HG03342 (cell line): ENCODE measurements around the gene ZNRF4.
"Not testable (repeated sequence)": the region's sequence is repeated elsewhere in the genome, so short reads cannot be mapped to it uniquely, and the experiment has no call there.

Experiments used
- ATAC-seq: cut with Tn5 transposase; IDR thresholded peaks from one replicate; pipeline ENCODE4 v1.9.1; 2021; ENCODE audit warnings: mild to moderate bottlenecking, moderate library complexity; ENCODE audit not compliant: unreplicated experiment

The ZNRF4 gene

DNA sequence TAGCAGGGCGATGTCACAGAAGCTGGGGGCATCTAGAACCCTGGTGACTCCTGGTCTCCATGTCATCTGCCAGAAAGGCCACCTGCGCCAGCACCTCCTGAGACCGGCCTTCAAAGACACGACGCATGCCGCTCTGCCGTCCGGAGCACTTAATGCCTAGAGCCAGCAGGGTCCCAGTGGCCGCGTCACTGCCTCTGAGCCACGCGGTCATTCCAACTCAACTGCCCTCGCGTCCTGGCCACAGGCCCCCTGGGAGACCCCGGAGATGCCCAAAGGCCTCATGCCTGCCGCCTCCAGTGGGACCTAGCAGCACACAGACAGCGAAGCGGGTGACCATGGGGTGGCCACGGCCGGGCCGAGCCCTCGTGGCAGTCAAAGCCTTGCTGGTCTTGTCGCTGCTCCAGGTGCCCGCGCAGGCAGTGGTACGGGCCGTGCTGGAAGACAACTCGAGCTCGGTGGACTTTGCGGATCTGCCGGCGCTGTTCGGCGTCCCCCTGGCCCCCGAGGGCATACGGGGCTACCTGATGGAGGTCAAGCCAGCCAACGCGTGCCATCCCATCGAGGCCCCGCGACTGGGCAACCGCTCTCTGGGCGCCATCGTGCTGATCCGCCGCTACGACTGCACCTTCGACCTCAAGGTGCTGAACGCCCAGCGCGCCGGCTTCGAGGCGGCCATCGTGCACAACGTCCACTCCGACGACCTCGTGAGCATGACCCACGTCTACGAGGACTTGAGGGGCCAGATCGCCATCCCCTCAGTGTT lies at the start of gene ZNRF4:
Gene ZNRF4 (plus strand): TSS at position 51 of the 763 bp plus-strand sequence. CDS start 75 bp downstream, at position 126.
- ATAC-seq, result no peak

- not testable (repeated sequence) for ATAC-seq
These were observed 49.0 kb upstream of the ZNRF4 start for GRCh38 chr19:5406198-5406597.

DNA sequence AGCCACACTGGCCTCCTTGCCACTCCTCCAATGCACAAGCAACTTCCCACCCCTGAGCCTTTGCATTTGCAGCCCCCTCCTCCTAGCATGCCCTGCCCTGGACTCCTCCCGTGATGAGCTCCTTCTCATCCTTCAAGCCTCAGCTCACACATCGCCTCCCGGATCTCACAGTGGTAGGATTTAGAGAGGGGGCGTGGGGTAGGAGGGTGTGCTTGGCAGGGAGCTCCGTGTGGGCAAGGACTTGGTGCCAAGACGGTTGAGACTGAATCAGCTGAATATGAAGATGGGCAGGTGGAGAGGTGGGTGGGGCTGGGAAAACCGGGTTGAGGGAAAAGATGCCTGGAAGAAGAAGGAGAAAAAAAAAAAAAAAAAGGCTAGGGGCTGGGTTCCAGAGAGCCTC lies 48.4 kb upstream of the ZNRF4 start:
- ATAC-seq, result no peak

DNA sequence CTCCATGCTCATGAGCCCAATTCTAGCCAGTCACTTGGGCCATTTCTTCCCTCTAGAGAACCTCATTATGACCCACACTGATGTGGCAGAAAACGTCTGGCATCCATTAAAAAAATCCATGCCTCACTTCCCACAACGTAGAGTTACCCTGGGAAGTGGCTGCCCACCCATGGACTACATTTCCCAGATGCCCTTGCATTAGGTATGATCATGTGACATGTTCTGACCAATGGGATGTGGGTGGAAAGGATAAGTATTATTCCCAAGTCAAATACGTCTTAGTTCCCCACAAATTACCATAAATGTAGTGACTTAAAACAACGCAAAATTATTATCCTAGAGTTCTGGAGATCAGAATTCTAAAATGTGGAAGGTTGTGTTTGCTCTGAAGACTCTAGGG lies 47.9 kb upstream of the ZNRF4 start:
- no peak for ATAC-seq

DNA sequence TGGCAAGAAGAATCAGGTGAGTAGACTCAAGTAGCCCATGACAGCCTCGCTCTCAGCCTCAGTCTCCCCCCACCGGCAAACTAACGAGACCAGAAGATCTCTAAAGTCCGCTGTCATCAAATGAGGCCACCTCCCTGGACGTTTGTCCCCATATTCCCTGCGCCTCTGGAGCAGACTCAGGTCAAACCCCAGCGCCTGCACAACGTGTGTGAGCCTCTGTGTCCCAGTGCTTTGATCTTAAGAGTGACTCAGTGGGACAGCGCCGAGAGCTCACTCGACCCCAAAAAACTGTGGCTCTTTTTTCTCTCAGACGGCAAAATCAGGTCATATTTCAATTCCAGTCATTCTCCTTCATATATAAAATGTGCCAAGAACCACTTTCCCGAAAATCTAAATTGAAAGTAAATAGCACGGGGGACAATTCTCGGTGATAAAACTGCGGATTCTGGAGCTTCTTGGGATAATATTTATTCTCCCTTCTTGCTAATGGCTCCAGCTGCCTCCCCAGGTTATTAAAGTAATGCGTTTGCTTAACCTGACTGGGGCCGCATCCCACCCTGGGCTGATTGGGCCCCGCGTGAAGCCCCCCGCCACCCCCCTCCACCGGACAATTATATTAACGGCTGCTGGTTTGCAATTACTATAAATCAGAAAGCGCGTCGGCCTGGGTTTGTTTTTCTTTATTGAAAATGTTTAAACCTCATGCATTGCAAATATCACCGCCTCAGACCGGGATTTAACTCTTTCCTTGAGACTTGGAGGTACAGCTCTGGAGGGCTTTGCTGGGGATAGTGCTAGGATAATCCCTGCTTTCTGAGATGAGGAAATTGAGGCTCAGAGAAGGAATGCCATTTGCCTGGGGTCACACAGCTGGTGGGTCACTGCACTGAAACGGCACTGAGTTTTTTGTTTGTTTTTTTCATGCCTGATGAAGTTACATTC lies 37.5 kb upstream of the ZNRF4 start:
- ATAC-seq, result no peak

DNA sequence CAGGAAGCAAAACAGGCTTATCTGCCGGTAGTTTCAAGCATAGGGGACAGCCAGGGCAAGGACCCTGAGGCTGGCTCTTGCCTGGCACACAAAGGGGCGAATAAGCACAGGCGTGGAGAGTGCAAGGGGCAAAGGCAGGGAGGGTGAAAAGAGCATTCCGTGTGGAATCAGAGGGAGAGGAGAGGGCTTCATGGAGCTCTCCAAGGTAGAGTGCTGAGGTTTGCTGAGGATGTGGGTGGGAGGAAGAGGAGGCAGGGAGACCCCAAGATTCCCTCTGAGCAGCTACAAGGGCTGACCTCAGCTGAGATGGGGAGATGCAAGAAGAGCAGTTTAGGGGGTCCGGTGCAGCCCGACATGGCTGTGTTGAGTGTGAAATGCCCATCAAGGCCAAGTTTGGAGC lies 36.5 kb upstream of the ZNRF4 start:
- ATAC-seq, result no peak

DNA sequence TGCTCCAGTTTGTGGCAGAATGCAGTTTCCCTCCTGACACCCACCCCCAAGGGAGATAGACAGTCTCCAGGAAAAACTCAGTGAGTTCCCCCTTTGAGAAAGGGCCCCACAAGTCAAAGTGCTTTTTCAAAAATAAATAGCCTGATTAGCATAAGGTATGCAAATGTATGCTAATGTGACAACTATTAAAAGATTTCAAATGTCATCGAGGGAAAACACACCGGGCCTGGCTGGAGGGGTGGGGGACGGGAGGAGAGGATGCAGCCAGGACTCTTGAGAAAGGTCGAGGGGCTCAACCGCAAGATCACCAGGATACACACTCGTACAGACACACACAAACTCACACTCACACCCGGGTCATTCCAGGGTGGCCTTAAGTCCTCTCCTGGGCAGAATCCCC lies 34.3 kb upstream of the ZNRF4 start:
- no peak for ATAC-seq

- no peak for ATAC-seq
These were observed 31.6 kb upstream of the ZNRF4 start for GRCh38 chr19:5423567-5424125.

GRCh38 chr19:5424192-5424973 lies 30.8 kb upstream of the ZNRF4 start:
- no peak for ATAC-seq

DNA sequence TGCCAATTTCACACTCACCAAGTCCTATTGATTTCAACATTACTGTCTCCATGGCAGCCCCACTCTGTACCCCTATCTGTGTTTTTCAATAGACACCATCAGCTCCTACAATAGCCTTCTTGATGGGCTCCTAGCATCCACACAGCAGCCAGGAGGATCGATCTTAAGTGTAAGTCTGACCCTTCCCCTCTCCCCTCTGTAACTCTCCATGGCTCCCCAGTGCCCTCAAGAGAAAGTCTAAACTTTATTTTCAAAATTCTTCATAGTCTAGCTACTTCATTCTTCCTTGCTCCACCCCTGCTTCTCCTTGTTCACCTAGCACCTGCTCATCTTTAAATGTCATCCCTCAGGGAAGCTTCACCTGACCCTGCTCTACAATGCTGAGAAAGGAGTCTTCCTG lies 30.0 kb upstream of the ZNRF4 start:
- ATAC-seq, result no peak

- no peak for ATAC-seq
These were observed 25.0 kb upstream of the ZNRF4 start for GRCh38 chr19:5430237-5430636.

DNA sequence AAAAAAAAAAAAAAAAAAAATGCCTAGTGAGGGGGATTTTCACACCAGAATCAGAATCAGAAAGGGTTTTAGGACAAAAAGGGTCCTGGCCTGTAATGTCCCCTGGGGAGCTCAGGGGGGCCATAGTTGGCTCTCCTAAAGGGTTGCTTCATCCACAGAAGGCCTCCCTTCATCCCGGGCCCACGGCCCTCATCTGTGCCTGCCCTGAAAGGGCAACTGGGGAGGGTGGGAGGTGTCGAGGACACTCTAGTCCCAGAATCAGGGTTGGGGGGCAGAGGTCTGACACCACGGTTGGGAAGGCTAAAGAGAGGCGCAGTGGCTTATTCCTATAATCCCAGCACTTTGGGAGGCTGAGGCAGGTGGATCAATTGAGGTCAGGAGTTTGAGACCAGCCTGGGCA lies 22.5 kb upstream of the ZNRF4 start:
- no peak for ATAC-seq

DNA sequence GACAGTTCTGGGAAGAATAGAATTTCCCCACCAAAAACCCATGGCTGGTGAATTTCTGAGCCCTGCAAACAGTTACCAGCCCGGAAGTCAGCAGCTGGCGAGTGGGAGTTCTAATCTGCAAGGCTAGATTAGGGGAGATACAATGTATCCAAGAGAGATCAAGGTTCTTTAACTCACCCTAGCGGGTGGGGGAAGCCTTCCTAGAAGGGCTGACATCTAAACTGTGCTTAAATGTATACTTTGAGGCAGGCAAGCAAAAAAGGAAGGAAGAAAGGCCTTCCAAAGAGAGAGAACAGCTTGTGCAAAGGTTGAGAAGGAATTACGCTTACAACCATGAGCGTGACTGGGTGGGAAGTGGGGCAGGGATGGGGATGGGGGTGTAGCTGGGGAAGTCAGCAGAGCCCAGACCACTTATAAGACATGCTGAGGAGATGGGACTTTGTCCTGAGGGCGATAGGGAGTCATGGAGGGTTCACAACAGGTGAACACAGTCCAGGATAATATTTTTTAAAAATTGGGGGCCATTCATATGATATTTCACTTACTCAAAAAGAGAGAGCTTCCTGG lies 20.8 kb upstream of the ZNRF4 start:
- ATAC-seq, result no peak

DNA sequence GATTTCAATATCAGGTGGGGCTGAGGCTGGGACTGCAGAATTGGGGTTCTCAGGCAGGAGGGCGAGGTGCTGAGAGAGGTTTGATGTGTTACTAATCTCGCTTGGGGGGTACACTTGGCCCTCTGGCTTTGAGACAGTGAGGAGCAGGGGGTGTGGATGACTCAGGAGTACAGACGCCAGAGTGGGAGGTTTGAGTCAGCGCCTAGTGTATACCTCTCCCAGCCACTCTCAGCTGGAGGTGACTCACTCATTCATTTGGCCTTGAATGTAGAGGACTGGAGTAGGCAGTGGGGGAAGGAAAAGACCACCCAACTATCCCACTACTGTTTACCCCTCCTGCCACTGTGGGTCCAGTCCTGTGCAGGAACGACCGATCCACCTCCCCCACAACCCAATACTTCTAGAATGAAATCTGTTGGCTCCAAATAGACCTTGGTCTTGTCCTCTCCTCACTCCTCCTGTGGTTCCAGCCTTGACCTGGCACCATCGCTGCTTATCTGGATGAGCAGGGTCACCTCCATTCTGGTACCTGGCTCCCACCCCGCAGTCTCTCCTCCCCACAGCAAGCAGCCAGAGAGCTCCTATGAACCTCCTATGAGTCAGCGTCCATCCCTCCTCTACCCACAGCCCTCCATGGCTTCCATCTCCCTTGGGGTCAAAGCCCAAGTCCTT lies 20.1 kb upstream of the ZNRF4 start:
- no peak for ATAC-seq

GRCh38 chr19:5435642-5436017 lies 19.6 kb upstream of the ZNRF4 start:
- no peak for ATAC-seq

DNA sequence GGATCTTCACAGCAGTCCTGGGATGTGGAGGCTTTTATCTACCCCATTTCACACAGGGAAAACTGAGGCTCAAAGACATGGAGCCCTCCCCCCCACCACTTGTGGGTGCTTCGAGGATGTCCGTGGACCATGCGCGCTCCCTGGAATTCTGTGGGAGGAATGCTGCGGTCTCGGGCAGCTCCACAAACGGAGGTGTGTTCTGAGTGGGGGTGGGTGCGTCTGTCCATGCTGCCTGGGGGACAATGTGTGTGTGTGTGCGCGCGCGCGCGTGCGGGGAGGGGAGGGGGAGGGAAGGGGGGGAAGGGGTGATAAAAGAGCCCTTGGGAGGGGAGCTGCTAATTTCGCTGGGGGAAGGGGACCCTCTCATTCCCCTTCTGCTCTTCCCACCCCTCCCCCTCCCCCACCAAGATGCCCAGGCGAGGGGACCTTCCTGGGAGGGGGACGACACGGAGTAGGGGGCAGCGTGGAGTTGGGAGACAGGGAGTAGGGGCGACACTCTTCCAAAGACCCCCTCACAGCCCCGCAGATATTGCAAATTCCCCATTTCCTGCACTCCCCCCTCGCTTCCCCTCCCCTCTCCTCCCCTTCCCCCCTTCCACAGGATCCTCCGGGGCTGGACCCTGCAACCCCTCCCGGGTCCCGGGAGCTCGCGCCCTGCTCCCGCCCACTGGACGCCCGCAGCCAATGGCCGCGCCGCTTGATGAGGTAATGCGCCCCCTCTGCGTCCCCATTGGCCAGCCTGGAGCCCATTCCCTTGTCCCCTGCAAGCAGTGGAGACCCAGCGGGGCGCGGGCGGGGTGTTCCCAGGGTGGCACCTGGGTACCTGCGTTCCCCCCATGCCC lies 18.9 kb upstream of the ZNRF4 start:
- ATAC-seq, result no peak

- no peak for ATAC-seq
These were observed 18.3 kb upstream of the ZNRF4 start for GRCh38 chr19:5436948-5437306.

GRCh38 chr19:5438756-5439155 lies 16.5 kb upstream of the ZNRF4 start:
- not testable (repeated sequence) for ATAC-seq

DNA sequence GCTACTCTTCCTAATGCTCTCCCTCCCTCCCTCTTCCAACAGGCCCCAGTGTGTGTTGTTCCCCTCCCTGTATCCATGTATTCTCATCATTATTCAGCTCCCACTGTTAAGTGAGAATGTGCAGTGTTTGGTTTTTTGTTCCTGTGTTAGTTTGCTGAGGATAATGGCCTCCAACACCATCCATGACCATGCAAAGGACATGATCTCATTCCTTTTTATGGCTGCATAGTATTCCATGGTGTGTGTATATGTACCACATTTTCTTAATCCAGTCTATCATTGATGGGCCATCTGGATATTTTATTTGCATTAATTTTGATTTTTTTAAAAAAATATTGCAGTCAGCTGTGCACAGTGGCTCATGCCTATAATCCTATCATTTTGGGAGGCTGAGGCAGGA lies 15.8 kb upstream of the ZNRF4 start:
- ATAC-seq, result no peak
